ENCODE results near the gene RNASEH2A. TPM values are rescaled to one million over a fixed set of nuclear protein-coding genes. Genes with fewer than 3 reads are reported as not detected.

The RNASEH2A gene
- total and polyA plus RNA-seq, 2 of the 13 experiments (the other 11 are each of a cell fraction or from before 2014, with no cell fraction given): 25.1 to 35.8 TPM

GRCh38 chr19:12785431-12786031, 20.9 kb upstream of the RNASEH2A start:
- Histone ChIP-seq H3K4me3 (replicated peaks in 1 of 3; ENCODE audit: insufficient read depth in 1 of 3, low read depth in 2 of 3, low read length in 3 of 3) (no peak overlapping the region), H2AFZ (ENCODE audit: low read length) (no peak overlapping the region), H3K4me2 (ENCODE audit: low read depth, low read length) (no peak overlapping the region), H3K27ac (ENCODE audit: extremely low read length, insufficient read depth, low read length) (no peak overlapping the region), H3K9ac (ENCODE audit: insufficient read depth, low read depth, low read length) (no peak overlapping the region), H3K79me2 (ENCODE audit: insufficient read depth, low read length) (no peaks in the 10 kb centered on the region), H3K9me3 (ENCODE audit: low read length) (no peaks in the 10 kb centered on the region), H3K36me3 (replicated peaks in 1 of 2; ENCODE audit: control insufficient read depth in 1 of 2, insufficient read depth in 2 of 2, low read length in 2 of 2) (no peaks in the 10 kb centered on the region), H3K27me3 (ENCODE audit: control insufficient read depth in 1 of 2, insufficient read depth in 2 of 2, low read length in 2 of 2) (no peaks in the 10 kb centered on the region; a peak in 3 of 5 replicates), H4K20me1 (ENCODE audit: insufficient read depth, low read length) (no peaks in the 10 kb centered on the region), H3K4me1 (ENCODE audit: insufficient read depth, low read length) (peaks cover 82% of the 10 kb centered on the region)
- TF ChIP-seq ZNF563 (CRISPR knock-in tag; IDR thresholded peaks at IDR 0.05) (no peak), ZBTB7B (CRISPR knock-in tag; IDR thresholded peaks at IDR 0.05) (no peak), NBN (conservative IDR thresholded peaks at IDR 0.05) (0 out of 2 replicates have a peak, but pooled peaks have one; percentile 56), SALL2 (CRISPR knock-in tag; IDR thresholded peaks at IDR 0.05) (no peak), ZFY (CRISPR knock-in tag; IDR thresholded peaks at IDR 0.05) (no peak), ZNF224 (CRISPR knock-in tag; IDR thresholded peaks at IDR 0.05) (no peak)
- TF ChIP-seq, protein P1, sequence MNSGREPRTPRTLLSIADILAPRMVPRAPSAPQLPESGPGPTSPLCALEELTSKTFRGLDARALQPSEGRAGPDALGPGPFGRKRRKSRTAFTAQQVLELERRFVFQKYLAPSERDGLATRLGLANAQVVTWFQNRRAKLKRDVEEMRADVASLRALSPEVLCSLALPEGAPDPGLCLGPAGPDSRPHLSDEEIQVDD (CRISPR knock-in tag; IDR thresholded peaks at IDR 0.05; ENCODE audit: borderline replicate concordance): no peak
- TF ChIP-seq, protein P2, sequence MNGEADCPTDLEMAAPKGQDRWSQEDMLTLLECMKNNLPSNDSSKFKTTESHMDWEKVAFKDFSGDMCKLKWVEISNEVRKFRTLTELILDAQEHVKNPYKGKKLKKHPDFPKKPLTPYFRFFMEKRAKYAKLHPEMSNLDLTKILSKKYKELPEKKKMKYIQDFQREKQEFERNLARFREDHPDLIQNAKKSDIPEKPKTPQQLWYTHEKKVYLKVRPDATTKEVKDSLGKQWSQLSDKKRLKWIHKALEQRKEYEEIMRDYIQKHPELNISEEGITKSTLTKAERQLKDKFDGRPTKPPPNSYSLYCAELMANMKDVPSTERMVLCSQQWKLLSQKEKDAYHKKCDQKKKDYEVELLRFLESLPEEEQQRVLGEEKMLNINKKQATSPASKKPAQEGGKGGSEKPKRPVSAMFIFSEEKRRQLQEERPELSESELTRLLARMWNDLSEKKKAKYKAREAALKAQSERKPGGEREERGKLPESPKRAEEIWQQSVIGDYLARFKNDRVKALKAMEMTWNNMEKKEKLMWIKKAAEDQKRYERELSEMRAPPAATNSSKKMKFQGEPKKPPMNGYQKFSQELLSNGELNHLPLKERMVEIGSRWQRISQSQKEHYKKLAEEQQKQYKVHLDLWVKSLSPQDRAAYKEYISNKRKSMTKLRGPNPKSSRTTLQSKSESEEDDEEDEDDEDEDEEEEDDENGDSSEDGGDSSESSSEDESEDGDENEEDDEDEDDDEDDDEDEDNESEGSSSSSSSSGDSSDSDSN (CRISPR knock-in tag; IDR thresholded peaks at IDR 0.05): peak; percentile 27; the same call in 1 of the 2 replicates
- TF ChIP-seq, protein P3, sequence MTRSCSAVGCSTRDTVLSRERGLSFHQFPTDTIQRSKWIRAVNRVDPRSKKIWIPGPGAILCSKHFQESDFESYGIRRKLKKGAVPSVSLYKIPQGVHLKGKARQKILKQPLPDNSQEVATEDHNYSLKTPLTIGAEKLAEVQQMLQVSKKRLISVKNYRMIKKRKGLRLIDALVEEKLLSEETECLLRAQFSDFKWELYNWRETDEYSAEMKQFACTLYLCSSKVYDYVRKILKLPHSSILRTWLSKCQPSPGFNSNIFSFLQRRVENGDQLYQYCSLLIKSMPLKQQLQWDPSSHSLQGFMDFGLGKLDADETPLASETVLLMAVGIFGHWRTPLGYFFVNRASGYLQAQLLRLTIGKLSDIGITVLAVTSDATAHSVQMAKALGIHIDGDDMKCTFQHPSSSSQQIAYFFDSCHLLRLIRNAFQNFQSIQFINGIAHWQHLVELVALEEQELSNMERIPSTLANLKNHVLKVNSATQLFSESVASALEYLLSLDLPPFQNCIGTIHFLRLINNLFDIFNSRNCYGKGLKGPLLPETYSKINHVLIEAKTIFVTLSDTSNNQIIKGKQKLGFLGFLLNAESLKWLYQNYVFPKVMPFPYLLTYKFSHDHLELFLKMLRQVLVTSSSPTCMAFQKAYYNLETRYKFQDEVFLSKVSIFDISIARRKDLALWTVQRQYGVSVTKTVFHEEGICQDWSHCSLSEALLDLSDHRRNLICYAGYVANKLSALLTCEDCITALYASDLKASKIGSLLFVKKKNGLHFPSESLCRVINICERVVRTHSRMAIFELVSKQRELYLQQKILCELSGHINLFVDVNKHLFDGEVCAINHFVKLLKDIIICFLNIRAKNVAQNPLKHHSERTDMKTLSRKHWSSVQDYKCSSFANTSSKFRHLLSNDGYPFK (CRISPR knock-in tag; IDR thresholded peaks at IDR 0.05; ENCODE audit: borderline replicate concordance): 0 out of 2 replicates have a peak, but pooled peaks have one; percentile 23
- DNase-seq (ENCODE audit: low spot score): no peak
- intact Hi-C loops (cut with micrococcal nuclease; ENCODE audit: unreplicated experiment): no loop called here
- ChIA-PET POLR2A (no interaction called here), CTCF (ENCODE audit: low intra/inter-chr PET ratio, low total read pairs) (no interaction called here)
- in situ Hi-C loops (cut with HindIII; ENCODE audit: extremely low pct_ligation_motif_present, low pct_unique_long_range_greater_than_20kb): no loop called here
- 40% methylated on average over 2 of the region's 4 CpGs for WGBS (ENCODE audit: low lambda C conversion rate)
- no TSS peak for BruUV-seq (replicated peaks)
- no peak for FAIRE-seq
- ATAC-seq: peak; percentile 7; the same call in 1 of the 3 replicates
